ENCODE measurements around the gene SLC22A5.

The SLC22A5 gene

GRCh38 chr5:132362086-132362485 lies 7.4 kb upstream of the SLC22A5 start (continued):
- no peak for TF ChIP-seq ZNF26 (tag by site-specific recombination; IDR thresholded peaks at IDR 0.05)

GRCh38 chr5:132363431-132364112 lies 5.9 kb upstream of the SLC22A5 start:
- Histone ChIP-seq H3K9me3 (ENCODE audit: control insufficient read depth, insufficient read depth, low read depth, low read length) (no peaks in the 10 kb centered on the region), H3K27ac (ENCODE audit: extremely low read depth, low read depth, low read length) (no peak overlapping the region), H3K4me3 (ENCODE audit: low read depth, low read length) (no peak overlapping the region), H3K36me3 (ENCODE audit: control insufficient read depth in 2 of 2, insufficient read depth in 1 of 2, low read length in 2 of 2) (peaks cover 4 to 19% of the 10 kb centered on the region in 2 experiments; a peak in 2 of 3 replicates), H3K4me1 (ENCODE audit: control insufficient read depth, insufficient read depth, low read length) (peaks cover 6% of the 10 kb centered on the region; the same call in 1 of the 2 replicates)
- POLR2A ChIA-PET: no interaction called here
- CTCF ChIA-PET: interaction anchor here (1.4 kb wide), 1 partner anchor 13 kb away, joined by 6 read pairs; no protein-coding TSS in a partner anchor
- TF ChIP-seq ZNF692 (tag by site-specific recombination; IDR thresholded peaks at IDR 0.05) (peak; percentile 50; the same call in 1 of the 2 replicates), ZNF335 (tag by site-specific recombination; conservative IDR thresholded peaks at IDR 0.05) (0 out of 2 replicates have a peak, but pooled peaks have one; percentile 27), ZNF366 (tag by site-specific recombination; conservative IDR thresholded peaks at IDR 0.05) (peak; percentile 89), ZNF629 (tag by site-specific recombination; IDR thresholded peaks at IDR 0.05) (peak; percentile 73), ZNF843 (tag by site-specific recombination; IDR thresholded peaks at IDR 0.05) (peak; percentile 54), ZBTB7A (tag by site-specific recombination; IDR thresholded peaks at IDR 0.05; ENCODE audit: low read depth) (no peak), ZNF639 (tag by site-specific recombination; IDR thresholded peaks at IDR 0.05) (0 out of 2 replicates have a peak, but pooled peaks have one; percentile 58), PRDM1 (tag by site-specific recombination; IDR thresholded peaks at IDR 0.05) (peak; percentile 92), OVOL3 (tag by site-specific recombination; IDR thresholded peaks at IDR 0.05) (peak; percentile 72; the same call in 1 of the 2 replicates), ZNF660 (tag by site-specific recombination; IDR thresholded peaks at IDR 0.05) (peak; percentile 92), FEZF1 (tag by site-specific recombination; IDR thresholded peaks at IDR 0.05) (peak; percentile 44; the same call in 1 of the 2 replicates), ZEB2 (tag by site-specific recombination; IDR thresholded peaks at IDR 0.05) (peak; percentile 86), INSM2 (tag by site-specific recombination; IDR thresholded peaks at IDR 0.05) (peak; percentile 44; the same call in 1 of the 2 replicates), ZNF580 (tag by site-specific recombination; IDR thresholded peaks at IDR 0.05) (peak; percentile 75; the same call in 1 of the 2 replicates), ZFP69B (tag by site-specific recombination; IDR thresholded peaks at IDR 0.05) (0 out of 2 replicates have a peak, but pooled peaks have one; percentile 28), ZFP37 (tag by site-specific recombination; IDR thresholded peaks at IDR 0.05) (no peak), ZNF558 (tag by site-specific recombination; IDR thresholded peaks at IDR 0.05) (peak; percentile 23; the same call in 1 of the 2 replicates), ZXDB (tag by site-specific recombination; IDR thresholded peaks at IDR 0.05) (peak; percentile 69), ZNF600 (tag by site-specific recombination; IDR thresholded peaks at IDR 0.05) (peak; percentile 90), WT1 (tag by site-specific recombination; IDR thresholded peaks at IDR 0.05) (0 out of 2 replicates have a peak, but pooled peaks have one; percentile 23), TSHZ1 (tag by site-specific recombination; IDR thresholded peaks at IDR 0.05; ENCODE audit: borderline replicate concordance) (peak; percentile 64; the same call in 1 of the 2 replicates), ZNF664 (tag by site-specific recombination; IDR thresholded peaks at IDR 0.05) (0 out of 2 replicates have a peak, but pooled peaks have one; percentile 13), ZNF10 (tag by site-specific recombination; IDR thresholded peaks at IDR 0.05) (peak; percentile 33; the same call in 1 of the 2 replicates), KLF8 (tag by site-specific recombination; IDR thresholded peaks at IDR 0.05) (peak; percentile 39; the same call in 1 of the 2 replicates), ZNF121 (tag by site-specific recombination; IDR thresholded peaks at IDR 0.05) (no peak), ZNF184 (tag by site-specific recombination; IDR thresholded peaks at IDR 0.05) (peak; percentile 69)

Data from HEK293 (cell line).